Endodermal cell (in vitro differentiated cells): ENCODE data around the gene DLGAP1. TPM values are rescaled to one million over a fixed set of nuclear protein-coding genes. Genes with fewer than 3 reads are reported as not detected.

ENCODE experiments used
- DNase-seq: peaks from one replicate; pipeline ENCODE4 v3.0.0-alpha.2; 2017
- H3K27ac ChIP-seq: 2 replicates; pipeline ENCODE4 v1.5.1; 2013; ENCODE audit warnings: mild to moderate bottlenecking, low read depth, low read length, moderate library complexity
- H3K27me3 ChIP-seq: 2 replicates; pipeline ENCODE4 v1.6.1; 2013; ENCODE audit warnings: mild to moderate bottlenecking, low read length, moderate library complexity; ENCODE audit not compliant: insufficient read depth, control insufficient read depth, poor library complexity, severe bottlenecking
- H3K36me3 ChIP-seq: 2 replicates; pipeline ENCODE4 v1.7.0; 2013; ENCODE audit warnings: mild to moderate bottlenecking, low read length, moderate library complexity; ENCODE audit not compliant: control insufficient read depth, insufficient read depth
- H3K4me1 ChIP-seq: one replicate; pipeline ENCODE4 v1.7.0; 2013; ENCODE audit warnings: low read length; ENCODE audit not compliant: control insufficient read depth, insufficient read depth
- H3K4me3 ChIP-seq: 2 replicates; pipeline ENCODE4 v1.5.1; 2013; ENCODE audit warnings: mild to moderate bottlenecking, low read length, moderate library complexity
- H3K9ac ChIP-seq: 2 replicates; pipeline ENCODE4 v1.6.1; 2013; ENCODE audit warnings: mild to moderate bottlenecking, low read length, moderate library complexity; ENCODE audit not compliant: poor library complexity, severe bottlenecking; ENCODE audit errors: extremely low read depth
- H3K9me3 ChIP-seq: 2 replicates; pipeline ENCODE4 v1.6.1; 2013; ENCODE audit warnings: mild to moderate bottlenecking, low read length, moderate library complexity; ENCODE audit not compliant: control insufficient read depth
- H3K27ac Mint-ChIP-seq: 2 replicates; pipeline ENCODE4 v1.8.0; 2020; ENCODE audit warnings: mixed read lengths
- H3K27me3 Mint-ChIP-seq: 2 replicates; pipeline ENCODE4 v1.8.0; 2021; ENCODE audit warnings: mild to moderate bottlenecking, mixed read lengths; ENCODE audit not compliant: insufficient read depth
- H3K36me3 Mint-ChIP-seq: 2 replicates; pipeline ENCODE4 v1.8.0; 2020; ENCODE audit warnings: low read depth, mixed read lengths
- H3K4me1 Mint-ChIP-seq: 2 replicates; pipeline ENCODE4 v1.8.0; 2020; ENCODE audit warnings: mixed read lengths
- H3K4me3 Mint-ChIP-seq: 2 replicates; pipeline ENCODE4 v1.8.0; 2020; ENCODE audit warnings: mild to moderate bottlenecking, moderate library complexity, mixed read lengths
- H3K9me3 Mint-ChIP-seq: 2 replicates; pipeline ENCODE4 v1.8.0; 2020; ENCODE audit warnings: mild to moderate bottlenecking, mixed read lengths
- whole genome bisulfite sequencing, 2 experiments: methylation state at CpG; one replicate each; pipeline versions ENCODE4 v1.1.5 to v1.1.7; 2013; ENCODE audit warnings: missing lambda C conversion rate in 2 of 2, mixed read lengths in 1 of 2; ENCODE audit not compliant: insufficient coverage in 1 of 2, insufficient read length in 1 of 2; 5-methylcytosine and 5-hydroxymethylcytosine counted together
- total RNA-seq, 2 donors: library from RNA; stranded (reverse); fragmentation: NEBNext Ultra II Directional in 1 of 2; extraction: Animal tissue kit (Norgen Biotek cat#: 25700) in 1 of 2; gene quantifications; 2 replicates in 1 of 2; 3 replicates in 1 of 2; pipeline ENCODE4 v1.2.1, GENCODE V29; 2021
- TF ChIP-seq, protein P1 (sequence below): fragments of 200-600 bp; sonication (generic); conservative IDR thresholded peaks from 2 replicates; pipeline ENCODE4 v1.5.0; 2021; ENCODE audit warnings: antibody characterized with exemption, mild to moderate bottlenecking

The DLGAP1 gene
- total RNA-seq, 2 donors from 2014 or later = 11.5 to 21.5 TPM

DNA sequence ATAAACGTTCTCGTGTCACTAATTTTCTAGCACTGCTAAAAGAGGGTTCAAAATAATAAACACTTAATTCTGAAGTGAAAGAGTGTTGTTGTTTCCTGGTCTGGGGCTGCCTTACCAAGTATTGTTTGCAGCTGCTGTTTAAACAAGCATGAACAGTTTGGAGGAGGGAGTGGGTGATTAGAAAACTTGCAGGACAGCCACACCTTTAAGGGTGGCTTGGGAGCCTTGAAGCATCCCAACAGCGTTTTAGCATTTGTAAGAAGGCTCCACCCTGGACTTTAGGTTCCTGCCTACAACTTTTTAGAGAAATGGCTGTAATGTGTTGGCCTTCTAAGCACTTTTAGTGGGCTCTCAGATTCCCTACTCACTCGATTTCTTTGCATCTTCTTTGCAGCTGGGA lies 633.6 kb downstream of the DLGAP1 start:
- TF ChIP-seq, protein P1, sequence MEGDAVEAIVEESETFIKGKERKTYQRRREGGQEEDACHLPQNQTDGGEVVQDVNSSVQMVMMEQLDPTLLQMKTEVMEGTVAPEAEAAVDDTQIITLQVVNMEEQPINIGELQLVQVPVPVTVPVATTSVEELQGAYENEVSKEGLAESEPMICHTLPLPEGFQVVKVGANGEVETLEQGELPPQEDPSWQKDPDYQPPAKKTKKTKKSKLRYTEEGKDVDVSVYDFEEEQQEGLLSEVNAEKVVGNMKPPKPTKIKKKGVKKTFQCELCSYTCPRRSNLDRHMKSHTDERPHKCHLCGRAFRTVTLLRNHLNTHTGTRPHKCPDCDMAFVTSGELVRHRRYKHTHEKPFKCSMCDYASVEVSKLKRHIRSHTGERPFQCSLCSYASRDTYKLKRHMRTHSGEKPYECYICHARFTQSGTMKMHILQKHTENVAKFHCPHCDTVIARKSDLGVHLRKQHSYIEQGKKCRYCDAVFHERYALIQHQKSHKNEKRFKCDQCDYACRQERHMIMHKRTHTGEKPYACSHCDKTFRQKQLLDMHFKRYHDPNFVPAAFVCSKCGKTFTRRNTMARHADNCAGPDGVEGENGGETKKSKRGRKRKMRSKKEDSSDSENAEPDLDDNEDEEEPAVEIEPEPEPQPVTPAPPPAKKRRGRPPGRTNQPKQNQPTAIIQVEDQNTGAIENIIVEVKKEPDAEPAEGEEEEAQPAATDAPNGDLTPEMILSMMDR = no peak
- 31 to 74% methylated on average over 2 to 4 of the region's 4 CpGs for WGBS, 2 experiments
- no peak overlapping the region for H3K27ac Mint-ChIP-seq

DNA sequence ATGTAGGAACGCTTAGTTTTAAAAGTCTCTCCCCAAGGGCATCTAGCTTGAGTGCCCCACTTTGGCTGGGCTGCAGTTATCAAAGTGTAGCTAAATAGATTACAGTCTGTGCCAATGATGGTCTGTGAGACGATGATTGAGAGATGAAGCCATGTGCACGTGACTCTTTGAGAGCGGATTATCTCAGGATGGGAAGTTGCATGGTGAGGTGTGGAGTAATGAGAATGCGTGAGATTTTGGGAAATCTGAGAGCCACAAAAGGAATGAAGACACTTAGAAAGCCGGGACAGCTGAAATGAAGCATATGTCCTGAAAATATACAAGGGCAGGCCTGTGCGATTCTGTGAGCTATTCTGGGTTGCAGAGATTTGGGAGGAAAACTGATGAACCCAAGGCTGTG lies 635.1 kb downstream of the DLGAP1 start:
- DNase-seq = no peak
- Mint-ChIP-seq H3K27me3 (no peaks in the 10 kb centered on the region), H3K9me3 (no peaks in the 10 kb centered on the region), H3K4me3 (no peak overlapping the region), H3K27ac (no peak overlapping the region), H3K36me3 (no peaks in the 10 kb centered on the region), H3K4me1 (peaks cover 20% of the 10 kb centered on the region)
- no peak overlapping the region for H3K27ac ChIP-seq
- TF ChIP-seq, protein P1 = no peak
- no peaks in the 10 kb centered on the region for H3K9me3 ChIP-seq
- no peak overlapping the region for H3K4me3 ChIP-seq
- H3K36me3 ChIP-seq = no peaks in the 10 kb centered on the region
- H3K4me1 ChIP-seq = no peaks in the 10 kb centered on the region
- H3K9ac ChIP-seq = no peak overlapping the region
- 94 to 100% methylated on average over 6 to 7 of the region's 7 CpGs for WGBS, 2 experiments
- no peaks in the 10 kb centered on the region for H3K27me3 ChIP-seq

More for the DNA sequence above, 633.6 kb downstream of the DLGAP1 start:
- Histone ChIP-seq H3K27ac (no peak overlapping the region), H3K4me1 (no peaks in the 10 kb centered on the region), H3K36me3 (no peaks in the 10 kb centered on the region), H3K9me3 (peaks cover 6% of the 10 kb centered on the region), H3K9ac (no peak overlapping the region), H3K27me3 (no peaks in the 10 kb centered on the region), H3K4me3 (no peak overlapping the region)
- H3K4me3 Mint-ChIP-seq = no peak overlapping the region
- peaks cover 20% of the 10 kb centered on the region for H3K4me1 Mint-ChIP-seq
- no peaks in the 10 kb centered on the region for H3K36me3 Mint-ChIP-seq
- DNase-seq = no peak
- H3K27me3 Mint-ChIP-seq = no peaks in the 10 kb centered on the region
- no peaks in the 10 kb centered on the region for H3K9me3 Mint-ChIP-seq

DNA sequence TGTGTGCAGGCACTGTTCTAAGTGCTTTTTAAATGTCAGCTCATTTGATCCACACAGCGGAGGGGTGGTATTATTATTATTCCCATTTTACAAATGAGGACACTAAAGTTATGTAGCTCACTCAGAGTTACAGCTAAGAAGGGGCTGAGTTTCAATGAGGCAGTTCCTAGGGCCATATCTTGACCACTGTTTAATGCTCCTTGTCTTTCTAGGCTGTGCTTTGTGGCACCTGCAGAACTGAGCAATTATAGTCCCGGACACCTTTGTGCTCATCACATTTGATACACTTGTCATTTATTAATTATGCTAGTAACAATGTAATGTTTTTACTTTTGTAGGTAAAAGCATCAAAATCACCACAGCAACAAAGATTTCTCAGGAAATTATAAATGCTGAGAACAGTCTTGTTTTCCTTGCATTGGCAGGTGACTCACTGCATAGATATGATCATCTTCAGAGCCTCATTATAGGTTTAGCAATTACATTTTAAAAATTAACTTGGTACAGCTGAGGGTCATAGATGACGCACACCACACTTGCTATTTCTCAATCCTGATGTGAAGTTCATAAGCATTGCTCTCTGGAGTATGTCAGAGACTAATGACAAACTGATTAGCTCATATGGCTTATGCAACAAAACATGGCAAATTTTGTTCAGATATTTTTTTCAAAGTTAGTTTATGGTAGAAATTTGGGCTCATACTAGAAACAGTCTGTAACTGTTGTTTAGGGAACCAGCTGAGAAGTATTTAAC lies 638.3 kb downstream of the DLGAP1 start:
- Histone ChIP-seq H3K36me3 (peaks cover 15% of the 10 kb centered on the region), H3K27me3 (no peaks in the 10 kb centered on the region), H3K9ac (no peak overlapping the region), H3K4me1 (no peaks in the 10 kb centered on the region), H3K4me3 (no peak overlapping the region), H3K9me3 (no peaks in the 10 kb centered on the region), H3K27ac (no peak overlapping the region)
- Mint-ChIP-seq H3K27ac (no peak overlapping the region), H3K4me1 (peaks cover 13% of the 10 kb centered on the region), H3K36me3 (no peaks in the 10 kb centered on the region), H3K9me3 (no peaks in the 10 kb centered on the region), H3K4me3 (no peak overlapping the region), H3K27me3 (no peaks in the 10 kb centered on the region)
- WGBS, 2 experiments = 33 to 75% methylated on average over 1 to 2 of the region's 3 CpGs
- TF ChIP-seq, protein P1 = no peak
- DNase-seq = no peak
